Kidney (tissue), 14 donors: ENCODE results near the gene VPS8. TPM values are rescaled to one million over a fixed set of nuclear protein-coding genes. Genes with fewer than 3 reads are reported as not detected.

ENCODE experiments used
- DNase-seq, 5 donors: peaks; one replicate each; pipeline ENCODE4 v3.0.0-alpha.2; 2013 to 2020
- FAIRE-seq: peaks from 2 replicates; lab custom pipeline; 2012; peaks lifted over from hg19 to GRCh38; lab: Jason Lieb, UNC
- H3K27ac ChIP-seq, 2 donors: one replicate each; pipeline ENCODE4 v1.7.0; 2013; ENCODE audit warnings: low read depth in 2 of 2, low read length in 2 of 2, inconsistent platforms in 1 of 2
- H3K27me3 ChIP-seq: one replicate; pipeline ENCODE4 v1.7.1; 2013; ENCODE audit warnings: low read length, inconsistent platforms; ENCODE audit not compliant: control insufficient read depth, insufficient read depth
- H3K36me3 ChIP-seq, 3 donors: one replicate each; pipeline versions ENCODE4 v1.7.0 to v1.7.1; 2013; ENCODE audit warnings: low read length in 3 of 3, control low read depth in 1 of 3, inconsistent platforms in 1 of 3; ENCODE audit not compliant: insufficient read depth in 3 of 3, control insufficient read depth in 2 of 3
- H3K4me1 ChIP-seq, 3 donors: one replicate each; pipeline versions ENCODE4 v1.7.0 to v1.7.1; 2013; ENCODE audit warnings: low read length in 3 of 3, inconsistent platforms in 1 of 3, low read depth in 1 of 3; ENCODE audit not compliant: control insufficient read depth in 2 of 3, insufficient read depth in 2 of 3
- H3K4me3 ChIP-seq, 3 donors: one replicate each; pipeline versions ENCODE4 v1.7.0 to v1.8.1; 2013; ENCODE audit warnings: low read length in 3 of 3, control low read depth in 1 of 3, inconsistent platforms in 1 of 3
- H3K9ac ChIP-seq, 3 donors: one replicate each; pipeline versions ENCODE4 v1.7.0 to v1.7.1; 2013; ENCODE audit warnings: low read length in 3 of 3, control low read depth in 1 of 3, inconsistent platforms in 1 of 3
- H3K9me3 ChIP-seq, 3 donors: one replicate each; pipeline versions ENCODE4 v1.7.0 to v1.7.1; 2013; ENCODE audit warnings: low read length in 3 of 3, control low read depth in 1 of 3, inconsistent platforms in 1 of 3; ENCODE audit not compliant: control insufficient read depth in 2 of 3, insufficient read depth in 1 of 3
- intact Hi-C: fragments of 100-400 bp; cut with DNase I; formaldehyde crosslinking; loops from one replicate; pipeline ENCODE4 v1.11.1; 2022
- polyA plus RNA-seq: library from polyadenylated mRNA; stranded (reverse); fragments of 350-450 nt; fragmentation: Illumina TruSeq; extraction: RNeasy Lipid Tissue Mini Kit (QIAGEN cat#74804); gene quantifications from one replicate; pipeline ENCODE4 v1.2.3, GENCODE V29; 2014; ENCODE audit warnings: low read depth, low replicate concordance; ENCODE audit not compliant: insufficient read depth
- total RNA-seq: library from RNA; stranded (reverse); fragmentation: NEBNext Ultra II Directional; extraction: Animal tissue kit (Norgen Biotek cat#: 25700); gene quantifications from one replicate; pipeline ENCODE4 v1.2.1, GENCODE V29; 2021
- TF ChIP-seq, protein P1 (sequence below): IDR thresholded peaks from 3 replicates; pipeline ENCODE4 v1.5.1; 2012; ENCODE audit warnings: mild to moderate bottlenecking, moderate library complexity, borderline replicate concordance; ENCODE audit not compliant: insufficient read depth; ENCODE audit errors: extremely low read depth
- donor health status: control.
- donor health status: control.
- donor health status: control.
- donor health status: control.
- donor health status: control.
- donor health status: DM: yes; HTN: yes; CAD: no.
- donor health status: Normal renal cell carcinoma (clear cell type).

VPS8 gene
- total and polyA plus RNA-seq, 2 donors from 2014 or later: 10.8 to 55.0 TPM

DNA sequence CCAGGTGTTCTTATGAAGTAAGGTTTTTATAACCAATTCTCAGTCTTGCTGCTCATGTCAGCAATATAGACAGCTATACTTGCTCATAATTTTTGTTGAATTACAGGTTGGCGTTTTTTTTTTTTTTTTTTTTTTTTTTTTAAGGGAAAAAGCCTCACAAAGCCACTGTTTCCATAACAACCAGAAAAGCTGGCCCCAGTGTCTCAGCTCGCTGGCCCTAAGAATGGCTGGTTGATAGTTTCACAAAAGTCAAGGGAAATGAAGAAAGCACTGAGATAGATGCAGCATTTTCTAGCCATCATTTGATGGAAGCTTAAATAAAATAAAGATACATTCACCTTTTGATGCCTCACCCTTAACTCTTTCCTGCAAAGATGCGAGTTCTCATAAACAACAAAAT, 219.0 kb downstream of the VPS8 start:
- FAIRE-seq: no peak
- H3K36me3 ChIP-seq: peaks cover 0 to 5% (median 2%) of the 10 kb centered on the region in 3 donors
- intact Hi-C loops: no loop called here

DNA sequence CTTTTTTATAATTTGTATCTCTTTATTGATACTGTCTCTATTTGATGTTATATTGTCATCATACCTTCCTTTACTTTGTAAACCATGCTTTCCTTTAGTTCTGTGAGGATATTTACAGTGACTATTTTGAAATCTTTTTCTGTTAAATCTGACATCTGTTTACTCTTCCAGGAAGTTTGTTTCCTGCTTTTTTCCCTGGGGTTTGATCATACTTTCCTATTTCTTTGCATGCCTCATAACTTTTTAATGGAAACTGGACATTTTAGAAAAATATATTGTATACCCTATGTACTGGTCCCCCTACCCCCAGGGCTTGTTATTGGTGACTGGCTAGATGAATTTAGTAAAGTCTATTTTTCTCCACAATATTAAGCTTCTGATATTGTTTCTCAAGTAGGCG, 225.8 kb downstream of the VPS8 start:
- H3K27ac ChIP-seq: no peak overlapping the region
- no peaks in the 10 kb centered on the region for H3K4me1 ChIP-seq
- TF ChIP-seq, protein P1, sequence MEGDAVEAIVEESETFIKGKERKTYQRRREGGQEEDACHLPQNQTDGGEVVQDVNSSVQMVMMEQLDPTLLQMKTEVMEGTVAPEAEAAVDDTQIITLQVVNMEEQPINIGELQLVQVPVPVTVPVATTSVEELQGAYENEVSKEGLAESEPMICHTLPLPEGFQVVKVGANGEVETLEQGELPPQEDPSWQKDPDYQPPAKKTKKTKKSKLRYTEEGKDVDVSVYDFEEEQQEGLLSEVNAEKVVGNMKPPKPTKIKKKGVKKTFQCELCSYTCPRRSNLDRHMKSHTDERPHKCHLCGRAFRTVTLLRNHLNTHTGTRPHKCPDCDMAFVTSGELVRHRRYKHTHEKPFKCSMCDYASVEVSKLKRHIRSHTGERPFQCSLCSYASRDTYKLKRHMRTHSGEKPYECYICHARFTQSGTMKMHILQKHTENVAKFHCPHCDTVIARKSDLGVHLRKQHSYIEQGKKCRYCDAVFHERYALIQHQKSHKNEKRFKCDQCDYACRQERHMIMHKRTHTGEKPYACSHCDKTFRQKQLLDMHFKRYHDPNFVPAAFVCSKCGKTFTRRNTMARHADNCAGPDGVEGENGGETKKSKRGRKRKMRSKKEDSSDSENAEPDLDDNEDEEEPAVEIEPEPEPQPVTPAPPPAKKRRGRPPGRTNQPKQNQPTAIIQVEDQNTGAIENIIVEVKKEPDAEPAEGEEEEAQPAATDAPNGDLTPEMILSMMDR: no peak
- intact Hi-C loops: no loop called here
- FAIRE-seq: no peak
- no peaks in the 10 kb centered on the region for H3K36me3 ChIP-seq
- no peaks in the 10 kb centered on the region for H3K9me3 ChIP-seq
- no peak overlapping the region for H3K9ac ChIP-seq
- no peak overlapping the region for H3K4me3 ChIP-seq
- no peaks in the 10 kb centered on the region for H3K27me3 ChIP-seq
- DNase-seq: no peak

More for the DNA sequence above, 219.0 kb downstream of the VPS8 start:
- Histone ChIP-seq H3K4me1 (no peaks in the 10 kb centered on the region), H3K27me3 (no peaks in the 10 kb centered on the region), H3K4me3 (no peak overlapping the region), H3K27ac (no peak overlapping the region), H3K9me3 (no peaks in the 10 kb centered on the region), H3K9ac (no peak overlapping the region)
- TF ChIP-seq, protein P1: no peak
- no peak for DNase-seq

DNA sequence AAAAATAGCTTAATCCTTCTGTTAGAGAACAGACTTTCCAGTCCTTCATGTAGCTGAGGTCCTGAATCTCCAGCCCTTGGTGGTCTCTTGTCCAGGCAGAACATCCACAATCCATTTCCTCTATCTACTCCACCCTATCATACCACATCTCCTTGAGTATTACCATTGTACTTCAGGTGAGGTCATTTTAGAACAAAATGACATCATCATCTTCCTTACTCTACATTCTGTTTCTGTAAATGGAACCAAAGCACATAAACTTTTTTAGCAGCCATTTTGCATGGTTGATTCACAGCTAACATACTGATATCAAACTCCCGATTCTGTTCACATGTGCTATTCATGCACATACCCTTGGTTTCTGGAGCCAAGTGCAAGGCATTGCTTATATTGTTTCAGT, 228.5 kb downstream of the VPS8 start:
- Histone ChIP-seq H3K9ac (no peak overlapping the region), H3K9me3 (no peaks in the 10 kb centered on the region), H3K27ac (no peak overlapping the region), H3K36me3 (no peaks in the 10 kb centered on the region), H3K4me1 (peaks cover 0 to 8% (median 0%) of the 10 kb centered on the region in 3 donors), H3K4me3 (no peak overlapping the region), H3K27me3 (no peaks in the 10 kb centered on the region)
- TF ChIP-seq, protein P1: no peak
- intact Hi-C loops: no loop called here
- DNase-seq (no peak), FAIRE-seq (no peak)

DNA sequence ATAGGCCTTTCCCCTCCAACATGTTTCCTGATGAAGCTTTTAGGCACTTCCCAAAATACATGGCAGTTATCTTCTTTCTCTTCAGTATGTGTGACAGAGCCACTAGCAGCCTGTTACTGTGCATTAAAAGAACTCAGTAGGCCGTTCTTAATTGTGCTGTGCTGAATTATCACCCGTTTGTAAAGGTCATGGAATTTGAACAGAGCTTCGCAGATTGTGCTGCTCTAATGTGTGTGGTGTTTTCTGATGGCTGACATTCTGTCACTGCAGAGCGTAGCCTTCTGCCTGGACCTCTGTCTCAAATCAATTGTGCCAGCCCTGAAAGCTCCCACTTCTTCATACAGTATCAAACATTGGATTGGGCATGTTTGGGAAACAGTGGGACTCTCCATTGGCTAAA, 229.6 kb downstream of the VPS8 start:
- no peaks in the 10 kb centered on the region for H3K27me3 ChIP-seq
- H3K27ac ChIP-seq: no peak overlapping the region
- H3K36me3 ChIP-seq: no peaks in the 10 kb centered on the region
- TF ChIP-seq, protein P1: no peak
- DNase-seq (no peak), FAIRE-seq (no peak)
- H3K4me1 ChIP-seq: peaks cover 0 to 12% (median 2%) of the 10 kb centered on the region in 3 donors
- no peak overlapping the region for H3K4me3 ChIP-seq
- H3K9me3 ChIP-seq: no peaks in the 10 kb centered on the region
- no peak overlapping the region for H3K9ac ChIP-seq
- intact Hi-C loops: no loop called here
